K562 (cell line): ENCODE results near the gene FHIT. TPM values are rescaled to one million over a fixed set of nuclear protein-coding genes. Genes with fewer than 3 reads are reported as not detected.

Experiments used
- ATAC-seq: fragments of 200-7000 bp; cut with Tn5 transposase; 3 replicates; pipeline ENCODE4 v1.9.1; 2020; ENCODE audit warnings: moderate library complexity
- BruUV-seq: library from RNA; stranded (reverse); fragments of 400-500 nt; replicated peaks from 2 replicates; lab custom pipeline; 2021; lab: Mats Ljungman, UMichigan
- CTCF ChIA-PET: fragments of 300-600 bp; formaldehyde crosslinking; extraction: SDS; loops from one replicate; lab custom pipeline; 2021; ENCODE audit warnings: low intra/inter-chr PET ratio; lab: Yijun Ruan, JAX
- POLR2A ChIA-PET: fragments of 300-600, 350-650 bp; sonication (Branson Sonifier 250); formaldehyde crosslinking; extraction: SDS; loops from one replicate; lab custom pipeline; 2021; ENCODE audit warnings: antibody characterized with exemption, inconsistent platforms; lab: Yijun Ruan, JAX
- DNase-seq, 4 experiments: peaks; one replicate each; pipeline versions ENCODE4 v3.0.0 to v3.0.0-alpha.2; 2011 to 2018; ENCODE audit warnings: low spot score in 3 of 4, mixed read lengths in 3 of 4; ENCODE audit errors: extremely low read depth in 1 of 4
- FAIRE-seq: peaks from 2 replicates; lab custom pipeline; 2011; peaks lifted over from hg19 to GRCh38; lab: Jason Lieb, UNC
- H2AFZ ChIP-seq: 2 replicates; pipeline ENCODE4 v1.6.0; 2011; ENCODE audit warnings: low read depth, low read length, control low read depth, inconsistent platforms
- H3K27ac ChIP-seq: fragments of 200-600 bp; 3 replicates; pipeline ENCODE4 v1.8.0; 2011; ENCODE audit warnings: low read depth, mild to moderate bottlenecking, control low read depth, inconsistent platforms, low read length, moderate library complexity, mixed read lengths; ENCODE audit errors: extremely low read depth
- H3K27me3 ChIP-seq, 2 experiments: fragments of 300-600 bp in 1 of 2; 2 replicates in 1 of 2; 3 replicates in 1 of 2; pipeline versions ENCODE4 v1.6.0 to v1.8.0; 2011; ENCODE audit warnings: inconsistent platforms in 2 of 2, low read length in 2 of 2, mild to moderate bottlenecking in 1 of 2, mixed read lengths in 1 of 2, moderate library complexity in 1 of 2; ENCODE audit not compliant: control insufficient read depth in 2 of 2, insufficient read depth in 2 of 2
- H3K36me3 ChIP-seq: fragments of 300-600 bp; 3 replicates; pipeline ENCODE4 v1.8.0; 2011; ENCODE audit warnings: mild to moderate bottlenecking, low read length, inconsistent platforms; ENCODE audit not compliant: control insufficient read depth, insufficient read depth
- H3K4me1 ChIP-seq, 2 experiments: fragments of 200-600 bp in 1 of 2; replicated peaks in 1 of 2; 2 replicates in 1 of 2; 3 replicates in 1 of 2; pipeline versions ENCODE4 v1.5.1 to v1.8.0; 2011; ENCODE audit warnings: inconsistent platforms in 2 of 2, low read length in 2 of 2, mild to moderate bottlenecking in 1 of 2, mixed read lengths in 1 of 2, moderate library complexity in 1 of 2; ENCODE audit not compliant: control insufficient read depth in 2 of 2, insufficient read depth in 2 of 2
- H3K4me2 ChIP-seq: 2 replicates; pipeline ENCODE4 v1.6.1; 2011; ENCODE audit warnings: low read length, control low read depth, inconsistent platforms, mixed read lengths; ENCODE audit not compliant: insufficient read depth
- H3K4me3 ChIP-seq: fragments of 200-600 bp; sonication (generic), shearing (Covaris generic); 2 replicates; pipeline ENCODE4 v1.5.1; 2016; ENCODE audit warnings: control low read depth, inconsistent platforms
- H3K79me2 ChIP-seq: fragments of 200-600 bp; 3 replicates; pipeline ENCODE4 v1.8.0; 2011; ENCODE audit warnings: low read length, inconsistent platforms; ENCODE audit not compliant: control insufficient read depth, insufficient read depth
- H3K9ac ChIP-seq, 2 experiments: 2 replicates each; pipeline versions ENCODE4 v1.6.0 to v1.6.1; 2011; ENCODE audit warnings: low read depth in 2 of 2, low read length in 2 of 2, control low read depth in 1 of 2, inconsistent platforms in 1 of 2, mild to moderate bottlenecking in 1 of 2, mixed read lengths in 1 of 2; ENCODE audit not compliant: insufficient read depth in 1 of 2
- H3K9me1 ChIP-seq: one replicate; pipeline ENCODE4 v1.6.0; 2011; ENCODE audit warnings: inconsistent platforms, mild to moderate bottlenecking, low read length, moderate library complexity; ENCODE audit not compliant: control insufficient read depth, insufficient read depth
- H3K9me3 ChIP-seq: replicated peaks from 2 replicates; pipeline ENCODE4 v1.5.1; 2011; ENCODE audit warnings: low read depth, low read length, inconsistent platforms; ENCODE audit not compliant: control insufficient read depth, insufficient read depth
- H4K20me1 ChIP-seq: replicated peaks from 2 replicates; pipeline ENCODE4 v1.6.1; 2011; ENCODE audit warnings: low read length, inconsistent platforms, mixed read lengths; ENCODE audit not compliant: control insufficient read depth, insufficient read depth
- ARHGAP35 ChIP-seq: fragments of 450-650 bp; IDR thresholded peaks from 2 replicates; pipeline ENCODE4 v1.6.1; 2018; ENCODE audit not compliant: partially characterized antibody
- FOSL1 ChIP-seq: fragments of 200-800 bp; sonication (Bioruptor generic); conservative IDR thresholded peaks from 2 replicates; pipeline ENCODE4 v1.6.1; 2016; ENCODE audit warnings: missing genetic modification characterization, missing compliant biosample characterization
- JUN ChIP-seq, 2 experiments: sonication (generic) in 1 of 2; formaldehyde crosslinking in 1 of 2; IDR thresholded peaks; 2 replicates each; pipeline versions ENCODE4 v1.6.1 to v1.8.0; 2012 to 2022; ENCODE audit warnings: borderline replicate concordance in 2 of 2, mild to moderate bottlenecking in 2 of 2, improper control_type of control experiment in 1 of 2, low read depth in 1 of 2, low read length in 1 of 2, missing genetic modification reagents in 1 of 2
- KAT7 ChIP-seq: sonication (generic); formaldehyde crosslinking; IDR thresholded peaks from 2 replicates; pipeline ENCODE4 v1.8.0; 2022; ENCODE audit warnings: missing genetic modification reagents, mild to moderate bottlenecking, borderline replicate concordance
- MBD2 ChIP-seq: sonication (generic); IDR thresholded peaks from 2 replicates; pipeline ENCODE4 v1.6.1; 2016; ENCODE audit warnings: low read depth, borderline replicate concordance
- TRIM24 ChIP-seq, 2 experiments: fragments of 450-650 bp; IDR thresholded peaks; 2 replicates each; pipeline ENCODE4 v1.6.1; 2016
- ZKSCAN8 ChIP-seq: fragments of 200-800 bp; sonication (Bioruptor generic); IDR thresholded peaks from 2 replicates; pipeline ENCODE4 v1.6.1; 2016; ENCODE audit warnings: missing genetic modification characterization, missing compliant biosample characterization
- ZNF146 ChIP-seq: IDR thresholded peaks from one replicate; pipeline ENCODE4 v1.6.1; 2018; ENCODE audit warnings: missing compliant biosample characterization; ENCODE audit not compliant: unreplicated experiment
- ZNF239 ChIP-seq: fragments of 250-450 bp; sonication (Bioruptor Pico); IDR thresholded peaks from 2 replicates; pipeline ENCODE4 v1.4.0; 2020; ENCODE audit warnings: mild to moderate bottlenecking
- ZZZ3 ChIP-seq: fragments of 450-650 bp; IDR thresholded peaks from 2 replicates; pipeline ENCODE4 v1.6.1; 2016; ENCODE audit warnings: antibody characterized with exemption, mild to moderate bottlenecking, moderate library complexity
- WGBS: fragments of 100-300 bp; shearing (Covaris generic); methylation state at CpG from one replicate; pipeline ENCODE4 v1.1.6; 2016; ENCODE audit warnings: low coverage, mixed read lengths; ENCODE audit not compliant: insufficient coverage; ENCODE audit errors: missing lambda C conversion rate; 5-methylcytosine and 5-hydroxymethylcytosine counted together
- in situ Hi-C: fragments of 300-500 bp; cut with MboI; formaldehyde crosslinking; loops from 4 replicates; pipeline ENCODE4 v1.15.0; 2018; ENCODE audit warnings: inconsistent platforms, mixed read lengths
- intact Hi-C: fragments of 100-400 bp; cut with micrococcal nuclease; formaldehyde crosslinking; loops from 2 replicates; pipeline ENCODE4 v1.14.2; 2022
- polyA plus RNA-seq, 8 experiments: library from polyadenylated mRNA; depleted of rRNA in 4 of 8; stranded (reverse) in 5 of 8; unstranded in 3 of 8; fragments of >200 nt; fragmentation: Nextera tagmentation in 2 of 8; fragmentation: Illumina TruSeq in 1 of 8; extraction: Ambion mirVana in 2 of 8; extraction: Trizol in 1 of 8; gene quantifications; 2 replicates each; pipeline versions ENCODE4 v1.2.1 to v1.2.3, GENCODE V29; 2011 to 2014; ENCODE audit warnings: inconsistent platforms in 1 of 8, missing spikeins in 1 of 8
- total RNA-seq, 7 experiments: library from RNA; depleted of rRNA in 6 of 7; stranded (reverse); fragments of >200 nt in 6 of 7; fragmentation: Illumina TruSeq in 2 of 7; extraction: Trizol in 2 of 7; gene quantifications; 2 replicates each; pipeline versions ENCODE4 v1.2.1 to v1.2.3, GENCODE V29; 2011 to 2021; ENCODE audit warnings: low replicate concordance in 1 of 7
- TF ChIP-seq, protein P1 (sequence below): conservative IDR thresholded peaks from 2 replicates; pipeline ENCODE4 v1.6.1; 2011; ENCODE audit warnings: low read depth, mild to moderate bottlenecking, low read length; ENCODE audit not compliant: control insufficient read depth

The FHIT gene
- total and polyA plus RNA-seq, 9 of the 15 experiments (the other 6 are each of a cell fraction or from before 2014, with no cell fraction given): 1.7 to 9.1 (median 4.3) TPM

GRCh38 chr3:59749291-59749690 lies 1502.0 kb downstream of the FHIT start (continued):
- TF ChIP-seq, protein P1, sequence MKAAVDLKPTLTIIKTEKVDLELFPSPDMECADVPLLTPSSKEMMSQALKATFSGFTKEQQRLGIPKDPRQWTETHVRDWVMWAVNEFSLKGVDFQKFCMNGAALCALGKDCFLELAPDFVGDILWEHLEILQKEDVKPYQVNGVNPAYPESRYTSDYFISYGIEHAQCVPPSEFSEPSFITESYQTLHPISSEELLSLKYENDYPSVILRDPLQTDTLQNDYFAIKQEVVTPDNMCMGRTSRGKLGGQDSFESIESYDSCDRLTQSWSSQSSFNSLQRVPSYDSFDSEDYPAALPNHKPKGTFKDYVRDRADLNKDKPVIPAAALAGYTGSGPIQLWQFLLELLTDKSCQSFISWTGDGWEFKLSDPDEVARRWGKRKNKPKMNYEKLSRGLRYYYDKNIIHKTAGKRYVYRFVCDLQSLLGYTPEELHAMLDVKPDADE: no peak
- no peak for TF ChIP-seq TRIM24 (IDR thresholded peaks at IDR 0.05)
- no peak for TF ChIP-seq ZNF146
- no peak for TF ChIP-seq JUN (IDR thresholded peaks at IDR 0.05; ENCODE audit: borderline replicate concordance, low read depth, low read length)
- no peak for TF ChIP-seq JUN (CRISPR knock-in tag; IDR thresholded peaks at IDR 0.05; ENCODE audit: borderline replicate concordance)

GRCh38 chr3:59746585-59746984 lies 1504.7 kb downstream of the FHIT start:
- Histone ChIP-seq H3K9ac (no peak overlapping the region), H3K36me3 (no peaks in the 10 kb centered on the region), H3K4me3 (no peak overlapping the region), H3K9me1 (no peaks in the 10 kb centered on the region), H3K4me1 (no peaks in the 10 kb centered on the region), H3K27me3 (no peaks in the 10 kb centered on the region), H3K27ac (no peak overlapping the region), H3K79me2 (no peaks in the 10 kb centered on the region), H3K4me2 (no peak overlapping the region), H2AFZ (no peak overlapping the region), H4K20me1 (no peaks in the 10 kb centered on the region), H3K9me3 (no peaks in the 10 kb centered on the region)
- POLR2A ChIA-PET: no interaction called here
- FAIRE-seq (no peak), ATAC-seq (no peak), DNase-seq (no peak)
- in situ Hi-C loops: no loop called here
- CTCF ChIA-PET: no interaction called here
- intact Hi-C loops: no loop called here
- no TSS peak for BruUV-seq
- 44% methylated on average over 3 of the region's 3 CpGs for WGBS
- TF ChIP-seq ZNF239 (CRISPR knock-in tag): no peak
- TF ChIP-seq FOSL1 (tag): no peak
- no peak for TF ChIP-seq ZKSCAN8
- no peak for TF ChIP-seq ZZZ3
- no peak for TF ChIP-seq KAT7
- TF ChIP-seq ARHGAP35: no peak
- no peak for TF ChIP-seq MBD2
